K562 (cell line): Measurements from ENCODE around the gene CLCN4. TPM values are rescaled to one million over a fixed set of nuclear protein-coding genes. Genes with fewer than 3 reads are reported as not detected.

ENCODE experiments used
- HDAC1 ChIP-seq, 2 experiments: fragments of 450-650 bp; IDR thresholded peaks; 2 replicates each; pipeline ENCODE4 v1.6.1; 2016 to 2017; ENCODE audit warnings: inconsistent platforms in 1 of 2, mild to moderate bottlenecking in 1 of 2, moderate library complexity in 1 of 2
- HEY1 ChIP-seq: fragments of 250-450 bp; sonication (Bioruptor Pico); IDR thresholded peaks from 2 replicates; pipeline ENCODE4 v1.5.0; 2020; ENCODE audit warnings: mild to moderate bottlenecking, moderate library complexity, borderline replicate concordance
- HNRNPL ChIP-seq: fragments of 200-400 bp; formaldehyde crosslinking; IDR thresholded peaks from 2 replicates; pipeline ENCODE4 v1.6.1; 2017; ENCODE audit warnings: low read depth, mild to moderate bottlenecking, low read length
- IRF2 ChIP-seq: sonication (generic); formaldehyde crosslinking; IDR thresholded peaks from 2 replicates; pipeline ENCODE4 v1.8.1; 2022; ENCODE audit warnings: mild to moderate bottlenecking, missing genetic modification reagents
- NCOA4 ChIP-seq: fragments of 450-650 bp; IDR thresholded peaks from 2 replicates; pipeline ENCODE4 v1.6.1; 2018; ENCODE audit warnings: mild to moderate bottlenecking; ENCODE audit not compliant: partially characterized antibody
- PHF8 ChIP-seq: fragments of 200-600 bp; sonication (generic); IDR thresholded peaks from 2 replicates; pipeline ENCODE4 v1.6.1; 2012; ENCODE audit warnings: mixed run types, mild to moderate bottlenecking, inconsistent platforms, low read length, moderate library complexity, borderline replicate concordance
- RAD21 ChIP-seq, 2 experiments: fragments of 250-450 bp in 1 of 2; fragments of 450-650 bp in 1 of 2; sonication (Bioruptor Pico) in 1 of 2; formaldehyde crosslinking in 1 of 2; IDR thresholded peaks in 1 of 2; conservative IDR thresholded peaks in 1 of 2; 2 replicates each; pipeline versions ENCODE4 v1.4.0 to v1.8.0; 2020 to 2022; ENCODE audit warnings: mild to moderate bottlenecking in 2 of 2, moderate library complexity in 1 of 2
- SMC3 ChIP-seq: conservative IDR thresholded peaks from 2 replicates; pipeline ENCODE4 v1.6.1; 2011; ENCODE audit warnings: low read depth, low read length, improper control_type of control experiment; ENCODE audit not compliant: insufficient read depth
- TCF3 ChIP-seq: sonication (generic); formaldehyde crosslinking; IDR thresholded peaks from 2 replicates; pipeline ENCODE4 v1.4.0; 2020; ENCODE audit warnings: mild to moderate bottlenecking, missing genetic modification reagents
- XRCC4 ChIP-seq: IDR thresholded peaks from one replicate; pipeline ENCODE4 v1.6.1; 2011; ENCODE audit not compliant: insufficient read depth, insufficient read length; ENCODE audit errors: extremely low read depth
- ZBED1 ChIP-seq: IDR thresholded peaks from 2 replicates; pipeline ENCODE4 v1.6.1; 2014
- ZFX ChIP-seq: sonication (generic); formaldehyde crosslinking; IDR thresholded peaks from 2 replicates; pipeline ENCODE4 v1.8.0; 2022; ENCODE audit warnings: mild to moderate bottlenecking, missing genetic modification reagents, moderate library complexity
- ZSCAN32 ChIP-seq: fragments of 450-650 bp; formaldehyde crosslinking; IDR thresholded peaks from 2 replicates; pipeline ENCODE4 v1.4.0; 2020; ENCODE audit warnings: mild to moderate bottlenecking, moderate library complexity
- polyA plus RNA-seq, 8 experiments: library from polyadenylated mRNA; depleted of rRNA in 4 of 8; stranded (reverse) in 5 of 8; unstranded in 3 of 8; fragments of >200 nt; fragmentation: Nextera tagmentation in 2 of 8; fragmentation: Illumina TruSeq in 1 of 8; extraction: Ambion mirVana in 2 of 8; extraction: Trizol in 1 of 8; gene quantifications; 2 replicates each; pipeline versions ENCODE4 v1.2.1 to v1.2.3, GENCODE V29; 2011 to 2014; ENCODE audit warnings: inconsistent platforms in 1 of 8, missing spikeins in 1 of 8
- total RNA-seq, 7 experiments: library from RNA; depleted of rRNA in 6 of 7; stranded (reverse); fragments of >200 nt in 6 of 7; fragmentation: Illumina TruSeq in 2 of 7; extraction: Trizol in 2 of 7; gene quantifications; 2 replicates each; pipeline versions ENCODE4 v1.2.1 to v1.2.3, GENCODE V29; 2011 to 2021; ENCODE audit warnings: low replicate concordance in 1 of 7
- TF ChIP-seq, protein P1 (sequence below): fragments of 450-650 bp; IDR thresholded peaks from 2 replicates; pipeline ENCODE4 v1.6.1; 2018; ENCODE audit not compliant: partially characterized antibody
- TF ChIP-seq, protein P2 (sequence below): sonication (generic); formaldehyde crosslinking; IDR thresholded peaks from 2 replicates; pipeline ENCODE4 v1.8.0; 2023; ENCODE audit warnings: missing genetic modification reagents, mild to moderate bottlenecking, borderline replicate concordance

The CLCN4 gene
- total and polyA plus RNA-seq, 9 of the 15 experiments (the other 6 are each of a cell fraction or from before 2014, with no cell fraction given), result 0.03 to 0.24 (median 0.10) TPM; not detected in 1

GRCh38 chrX:10189317-10190268 lies 32.8 kb downstream of the CLCN4 start (continued):
- TF ChIP-seq HEY1 (no peak), ZSCAN32 (CRISPR knock-in tag) (no peak), TCF3 (CRISPR knock-in tag) (no peak), SMC3 (peak; percentile 73), IRF2 (CRISPR knock-in tag) (no peak), ZFX (CRISPR knock-in tag) (peak; percentile 46), ZBED1 (no peak), HDAC1 (IDR thresholded peaks at IDR 0.05) (no peak), RAD21 (CRISPR knock-in tag; conservative IDR thresholded peaks at IDR 0.05 in 1 of 2, IDR thresholded peaks at IDR 0.05 in 1 of 2) (peak; percentile 71 to 81), NCOA4 (no peak), PHF8 (no peak), HNRNPL (no peak), XRCC4 (no peak)
- TF ChIP-seq, protein P1, sequence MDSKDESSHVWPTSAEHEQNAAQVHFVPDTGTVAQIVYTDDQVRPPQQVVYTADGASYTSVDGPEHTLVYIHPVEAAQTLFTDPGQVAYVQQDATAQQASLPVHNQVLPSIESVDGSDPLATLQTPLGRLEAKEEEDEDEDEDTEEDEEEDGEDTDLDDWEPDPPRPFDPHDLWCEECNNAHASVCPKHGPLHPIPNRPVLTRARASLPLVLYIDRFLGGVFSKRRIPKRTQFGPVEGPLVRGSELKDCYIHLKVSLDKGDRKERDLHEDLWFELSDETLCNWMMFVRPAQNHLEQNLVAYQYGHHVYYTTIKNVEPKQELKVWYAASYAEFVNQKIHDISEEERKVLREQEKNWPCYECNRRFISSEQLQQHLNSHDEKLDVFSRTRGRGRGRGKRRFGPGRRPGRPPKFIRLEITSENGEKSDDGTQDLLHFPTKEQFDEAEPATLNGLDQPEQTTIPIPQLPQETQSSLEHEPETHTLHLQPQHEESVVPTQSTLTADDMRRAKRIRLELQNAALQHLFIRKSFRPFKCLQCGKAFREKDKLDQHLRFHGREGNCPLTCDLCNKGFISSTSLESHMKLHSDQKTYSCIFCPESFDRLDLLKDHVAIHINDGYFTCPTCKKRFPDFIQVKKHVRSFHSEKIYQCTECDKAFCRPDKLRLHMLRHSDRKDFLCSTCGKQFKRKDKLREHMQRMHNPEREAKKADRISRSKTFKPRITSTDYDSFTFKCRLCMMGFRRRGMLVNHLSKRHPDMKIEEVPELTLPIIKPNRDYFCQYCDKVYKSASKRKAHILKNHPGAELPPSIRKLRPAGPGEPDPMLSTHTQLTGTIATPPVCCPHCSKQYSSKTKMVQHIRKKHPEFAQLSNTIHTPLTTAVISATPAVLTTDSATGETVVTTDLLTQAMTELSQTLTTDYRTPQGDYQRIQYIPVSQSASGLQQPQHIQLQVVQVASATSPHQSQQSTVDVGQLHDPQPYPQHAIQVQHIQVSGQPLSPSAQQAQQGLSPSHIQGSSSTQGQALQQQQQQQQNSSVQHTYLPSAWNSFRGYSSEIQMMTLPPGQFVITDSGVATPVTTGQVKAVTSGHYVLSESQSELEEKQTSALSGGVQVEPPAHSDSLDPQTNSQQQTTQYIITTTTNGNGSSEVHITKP, result peak; percentile 97
- TF ChIP-seq, protein P2, sequence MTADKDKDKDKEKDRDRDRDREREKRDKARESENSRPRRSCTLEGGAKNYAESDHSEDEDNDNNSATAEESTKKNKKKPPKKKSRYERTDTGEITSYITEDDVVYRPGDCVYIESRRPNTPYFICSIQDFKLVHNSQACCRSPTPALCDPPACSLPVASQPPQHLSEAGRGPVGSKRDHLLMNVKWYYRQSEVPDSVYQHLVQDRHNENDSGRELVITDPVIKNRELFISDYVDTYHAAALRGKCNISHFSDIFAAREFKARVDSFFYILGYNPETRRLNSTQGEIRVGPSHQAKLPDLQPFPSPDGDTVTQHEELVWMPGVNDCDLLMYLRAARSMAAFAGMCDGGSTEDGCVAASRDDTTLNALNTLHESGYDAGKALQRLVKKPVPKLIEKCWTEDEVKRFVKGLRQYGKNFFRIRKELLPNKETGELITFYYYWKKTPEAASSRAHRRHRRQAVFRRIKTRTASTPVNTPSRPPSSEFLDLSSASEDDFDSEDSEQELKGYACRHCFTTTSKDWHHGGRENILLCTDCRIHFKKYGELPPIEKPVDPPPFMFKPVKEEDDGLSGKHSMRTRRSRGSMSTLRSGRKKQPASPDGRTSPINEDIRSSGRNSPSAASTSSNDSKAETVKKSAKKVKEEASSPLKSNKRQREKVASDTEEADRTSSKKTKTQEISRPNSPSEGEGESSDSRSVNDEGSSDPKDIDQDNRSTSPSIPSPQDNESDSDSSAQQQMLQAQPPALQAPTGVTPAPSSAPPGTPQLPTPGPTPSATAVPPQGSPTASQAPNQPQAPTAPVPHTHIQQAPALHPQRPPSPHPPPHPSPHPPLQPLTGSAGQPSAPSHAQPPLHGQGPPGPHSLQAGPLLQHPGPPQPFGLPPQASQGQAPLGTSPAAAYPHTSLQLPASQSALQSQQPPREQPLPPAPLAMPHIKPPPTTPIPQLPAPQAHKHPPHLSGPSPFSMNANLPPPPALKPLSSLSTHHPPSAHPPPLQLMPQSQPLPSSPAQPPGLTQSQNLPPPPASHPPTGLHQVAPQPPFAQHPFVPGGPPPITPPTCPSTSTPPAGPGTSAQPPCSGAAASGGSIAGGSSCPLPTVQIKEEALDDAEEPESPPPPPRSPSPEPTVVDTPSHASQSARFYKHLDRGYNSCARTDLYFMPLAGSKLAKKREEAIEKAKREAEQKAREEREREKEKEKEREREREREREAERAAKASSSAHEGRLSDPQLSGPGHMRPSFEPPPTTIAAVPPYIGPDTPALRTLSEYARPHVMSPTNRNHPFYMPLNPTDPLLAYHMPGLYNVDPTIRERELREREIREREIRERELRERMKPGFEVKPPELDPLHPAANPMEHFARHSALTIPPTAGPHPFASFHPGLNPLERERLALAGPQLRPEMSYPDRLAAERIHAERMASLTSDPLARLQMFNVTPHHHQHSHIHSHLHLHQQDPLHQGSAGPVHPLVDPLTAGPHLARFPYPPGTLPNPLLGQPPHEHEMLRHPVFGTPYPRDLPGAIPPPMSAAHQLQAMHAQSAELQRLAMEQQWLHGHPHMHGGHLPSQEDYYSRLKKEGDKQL (CRISPR knock-in tag), result no peak
